IMR-90 (cell line): ENCODE results near the gene RAVER1. TPM values are rescaled to one million over a fixed set of nuclear protein-coding genes. Genes with fewer than 3 reads are reported as not detected.

ENCODE experiments used
- ATAC-seq: fragments of 200-7000 bp; cut with Tn5 transposase; 2 replicates; pipeline ENCODE4 v1.9.1; 2020; ENCODE audit warnings: low read depth, mild to moderate bottlenecking, moderate library complexity
- BruUV-seq: library from RNA; stranded (reverse); fragments of 400-500 nt; replicated peaks from 2 replicates; lab custom pipeline; 2021; lab: Mats Ljungman, UMichigan
- CTCF ChIA-PET: fragments of 300-600 bp; formaldehyde crosslinking; extraction: SDS; loops from one replicate; lab custom pipeline; 2021; ENCODE audit warnings: antibody characterized with exemption; lab: Yijun Ruan, JAX
- POLR2A ChIA-PET: fragments of 300-600 bp; sonication (Branson Sonifier 250); formaldehyde crosslinking; loops from one replicate; lab custom pipeline; 2022; ENCODE audit warnings: antibody characterized with exemption; ENCODE audit not compliant: unreplicated experiment; lab: Charles Lee
- DNase-seq: peaks from one replicate; pipeline ENCODE4 v3.0.0; 2013
- H2AFZ ChIP-seq: replicated peaks from 2 replicates; pipeline ENCODE3; 2013; ENCODE audit warnings: low read length, mild to moderate bottlenecking; ENCODE audit not compliant: poor library complexity
- H2AK5ac ChIP-seq: 2 replicates; pipeline ENCODE4 v1.6.1; 2013; ENCODE audit warnings: low read depth, low read length, inconsistent platforms
- H2AK9ac ChIP-seq: replicated peaks from 2 replicates; pipeline ENCODE3; 2013; ENCODE audit warnings: mild to moderate bottlenecking, low read depth, low read length, moderate library complexity; ENCODE audit not compliant: poor library complexity
- H2BK120ac ChIP-seq: 2 replicates; pipeline ENCODE4 v1.6.1; 2013; ENCODE audit warnings: low read depth, low read length, inconsistent platforms
- H2BK15ac ChIP-seq: 3 replicates; pipeline ENCODE4 v1.6.1; 2013; ENCODE audit warnings: low read depth, low read length, inconsistent platforms
- H2BK20ac ChIP-seq: 2 replicates; pipeline ENCODE4 v1.6.1; 2013; ENCODE audit warnings: low read depth, mild to moderate bottlenecking, inconsistent platforms, low read length, moderate library complexity
- H2BK5ac ChIP-seq: 2 replicates; pipeline ENCODE4 v1.6.1; 2013; ENCODE audit warnings: mild to moderate bottlenecking, low read depth, low read length, inconsistent platforms; ENCODE audit not compliant: poor library complexity, severe bottlenecking
- H3K14ac ChIP-seq: replicated peaks from 2 replicates; pipeline ENCODE4 v1.6.1; 2013; ENCODE audit warnings: low read depth, low read length, inconsistent platforms
- H3K18ac ChIP-seq: 2 replicates; pipeline ENCODE4 v1.6.1; 2013; ENCODE audit warnings: low read depth, low read length, control low read depth
- H3K23ac ChIP-seq: 2 replicates; pipeline ENCODE4 v1.6.1; 2013; ENCODE audit warnings: low read depth, low read length, inconsistent platforms
- H3K27ac ChIP-seq: 2 replicates; pipeline ENCODE4 v1.5.1; 2013; ENCODE audit warnings: mild to moderate bottlenecking, control low read depth, low read length; ENCODE audit not compliant: insufficient read depth
- H3K27me3 ChIP-seq: 2 replicates; pipeline ENCODE4 v1.6.1; 2013; ENCODE audit warnings: low read length; ENCODE audit not compliant: control insufficient read depth, insufficient read depth
- H3K36me3 ChIP-seq: 2 replicates; pipeline ENCODE4 v1.6.1; 2013; ENCODE audit warnings: low read length, mixed read lengths; ENCODE audit not compliant: control insufficient read depth, insufficient read depth
- H3K4ac ChIP-seq: 2 replicates; pipeline ENCODE4 v1.6.1; 2013; ENCODE audit warnings: low read depth, low read length, inconsistent platforms
- H3K4me1 ChIP-seq: 2 replicates; pipeline ENCODE4 v1.6.1; 2013; ENCODE audit warnings: low read length, mixed read lengths; ENCODE audit not compliant: control insufficient read depth, insufficient read depth
- H3K4me2 ChIP-seq: 2 replicates; pipeline ENCODE4 v1.6.1; 2013; ENCODE audit warnings: low read depth, mild to moderate bottlenecking, control low read depth, low read length, moderate library complexity
- H3K4me3 ChIP-seq: 2 replicates; pipeline ENCODE4 v1.5.1; 2013; ENCODE audit warnings: low read depth, mild to moderate bottlenecking, control low read depth, low read length, moderate library complexity; ENCODE audit not compliant: insufficient read depth
- H3K56ac ChIP-seq: 2 replicates; pipeline ENCODE4 v1.6.1; 2013; ENCODE audit warnings: low read length, inconsistent platforms; ENCODE audit not compliant: insufficient read depth; ENCODE audit errors: extremely low read depth
- H3K79me1 ChIP-seq, 2 experiments: 2 replicates each; pipeline ENCODE4 v1.6.1; 2013; ENCODE audit warnings: low read length in 2 of 2, inconsistent platforms in 1 of 2, low read depth in 1 of 2
- H3K9ac ChIP-seq: 2 replicates; pipeline ENCODE4 v1.6.1; 2013; ENCODE audit warnings: low read depth, low read length, control low read depth
- H3K9me1 ChIP-seq: 2 replicates; pipeline ENCODE4 v1.6.1; 2013; ENCODE audit warnings: low read length, inconsistent platforms; ENCODE audit not compliant: insufficient read depth
- H3K9me3 ChIP-seq: 2 replicates; pipeline ENCODE4 v1.6.1; 2013; ENCODE audit warnings: low read length; ENCODE audit not compliant: control insufficient read depth, insufficient read depth
- H4K20me1 ChIP-seq: 2 replicates; pipeline ENCODE4 v1.6.1; 2013; ENCODE audit warnings: low read length, inconsistent platforms; ENCODE audit not compliant: insufficient read depth
- H4K5ac ChIP-seq: 2 replicates; pipeline ENCODE4 v1.6.1; 2013; ENCODE audit warnings: mild to moderate bottlenecking, low read depth, low read length, control low read depth
- H4K8ac ChIP-seq, 2 experiments: 2 replicates each; pipeline ENCODE4 v1.6.1; 2013; ENCODE audit warnings: low read depth in 2 of 2, low read length in 2 of 2, control low read depth in 1 of 2, inconsistent platforms in 1 of 2
- H4K91ac ChIP-seq: 2 replicates; pipeline ENCODE4 v1.6.1; 2013; ENCODE audit warnings: low read depth, low read length, inconsistent platforms; ENCODE audit not compliant: insufficient read depth
- BHLHE40 ChIP-seq: fragments of 150-350 bp; IDR thresholded peaks from 2 replicates; pipeline ENCODE4 v1.6.1; 2016; ENCODE audit warnings: mild to moderate bottlenecking, low read depth, low read length
- CHD1 ChIP-seq: IDR thresholded peaks from 2 replicates; pipeline ENCODE4 v1.6.1; 2012; ENCODE audit warnings: low read depth, low read length, improper control_type of control experiment
- FOS ChIP-seq: fragments of 150-350 bp; IDR thresholded peaks from 2 replicates; pipeline ENCODE4 v1.6.1; 2016; ENCODE audit warnings: low read depth, low read length
- NFE2L2 ChIP-seq: fragments of 150-350 bp; IDR thresholded peaks from 2 replicates; pipeline ENCODE4 v1.6.1; 2016; ENCODE audit warnings: low read depth, mild to moderate bottlenecking, low read length
- POLR2A ChIP-seq: IDR thresholded peaks from 2 replicates; pipeline ENCODE4 v1.6.1; 2012; ENCODE audit warnings: mild to moderate bottlenecking, low read depth, low read length
- RCOR1 ChIP-seq: IDR thresholded peaks from 2 replicates; pipeline ENCODE4 v1.6.1; 2012; ENCODE audit warnings: mild to moderate bottlenecking, low read length, improper control_type of control experiment; ENCODE audit not compliant: insufficient replicate concordance
- RFX5 ChIP-seq: IDR thresholded peaks from 2 replicates; pipeline ENCODE4 v1.8.0; 2012; ENCODE audit warnings: low read depth, mild to moderate bottlenecking, low read length, moderate library complexity
- WGBS, 2 experiments: methylation state at CpG; one replicate each; pipeline versions ENCODE4 v1.1.5 to v1.1.7; 2013; ENCODE audit warnings: missing lambda C conversion rate in 2 of 2; ENCODE audit not compliant: insufficient read length in 1 of 2; ENCODE audit errors: extremely low coverage in 2 of 2; 5-methylcytosine and 5-hydroxymethylcytosine counted together
- dilution Hi-C: fragments of 300-500 bp; cut with HindIII; formaldehyde crosslinking; loops from one replicate; pipeline ENCODE4 v1.14.3; 2018; ENCODE audit warnings: low sequenced_read_pairs; ENCODE audit not compliant: unreplicated experiment
- in situ Hi-C: fragments of 300-500 bp; cut with MboI; formaldehyde crosslinking; loops from 3 replicates; pipeline ENCODE4 v1.14.3; 2019; ENCODE audit warnings: low sequenced_read_pairs, inconsistent platforms, mixed read lengths
- intact Hi-C: fragments of 100-400 bp; cut with micrococcal nuclease; formaldehyde crosslinking; loops from 2 replicates; pipeline ENCODE4 v1.10.0; 2022
- polyA plus RNA-seq, 3 experiments: library from polyadenylated mRNA; depleted of rRNA; stranded (reverse); fragments of >200 nt; gene quantifications; 2 replicates each; pipeline ENCODE4 v1.2.3, GENCODE V29; 2012; ENCODE audit warnings: low replicate concordance in 1 of 3
- total RNA-seq: library from RNA; depleted of rRNA; stranded (reverse); fragments of >200 nt; gene quantifications from 2 replicates; pipeline ENCODE4 v1.2.3, GENCODE V29; 2012

RAVER1 gene
- total and polyA plus RNA-seq, 2 of the 4 experiments (the other 2 are of a cell fraction): 2.7 to 18.1 TPM

GRCh38 chr19:10364644-10365043 lies 31.3 kb upstream of the RAVER1 start:
- in situ Hi-C loops: no loop called here
- no peak overlapping the region for H4K8ac ChIP-seq
- TF ChIP-seq NFE2L2 (no peak), RFX5 (no peak), FOS (no peak), CHD1 (no peak), RCOR1 (no peak), POLR2A (no peak), BHLHE40 (no peak)

More at GRCh38 chr19:10364644-10365043, 31.3 kb upstream of the RAVER1 start:
- H3K4me1 ChIP-seq: no peaks in the 10 kb centered on the region
- H2BK5ac ChIP-seq: no peak overlapping the region
- no peak overlapping the region for H3K4me3 ChIP-seq
- H4K5ac ChIP-seq: no peak overlapping the region
- POLR2A ChIA-PET: no interaction called here
- dilution Hi-C loops: no loop called here
- H3K23ac ChIP-seq: no peak overlapping the region
- H3K4ac ChIP-seq: no peak overlapping the region
- H3K4me2 ChIP-seq: no peak overlapping the region
- no peak overlapping the region for H2BK120ac ChIP-seq
- no TSS peak for BruUV-seq
- WGBS, 2 experiments: 90% methylated on average over 18 of the region's 19 CpGs; no CpG with 5 or more reads in 1 of the 2 experiments
- intact Hi-C loops: no loop called here
- no peak overlapping the region for H3K56ac ChIP-seq
- H2AK5ac ChIP-seq: no peak overlapping the region
- H2BK20ac ChIP-seq: no peak overlapping the region
- H3K27ac ChIP-seq: no peak overlapping the region
- H2AK9ac ChIP-seq: no peak overlapping the region
- peaks cover 74% of the 10 kb centered on the region for H3K36me3 ChIP-seq
- H3K14ac ChIP-seq: no peak overlapping the region
- H3K18ac ChIP-seq: no peak overlapping the region
- no peaks in the 10 kb centered on the region for H3K9me3 ChIP-seq
- no peak for ATAC-seq
- H4K91ac ChIP-seq: no peak overlapping the region
- peaks cover 0 to 13% of the 10 kb centered on the region in 2 experiments; a peak in 1 of 4 replicates for H3K79me1 ChIP-seq
- CTCF ChIA-PET: no interaction called here
- H3K9me1 ChIP-seq: no peaks in the 10 kb centered on the region
- no peak overlapping the region for H3K9ac ChIP-seq
- no peak overlapping the region for H2AFZ ChIP-seq
- H3K27me3 ChIP-seq: no peaks in the 10 kb centered on the region
- H4K20me1 ChIP-seq: peaks cover 9% of the 10 kb centered on the region
- H2BK15ac ChIP-seq: no peak overlapping the region
- DNase-seq: no peak
